ENCODE measurements around the gene CEBPG. TPM values are rescaled to one million over a fixed set of nuclear protein-coding genes. Genes with fewer than 3 reads are reported as not detected.

Gene CEBPG
- total RNA-seq, 1 donor from 2014 or later, result 22.5 TPM

- no peak for DNase-seq (ENCODE audit: extremely low read depth, low read depth, low spot score)
Observed at GRCh38 chr19:33381101-33381500, 7.6 kb downstream of the CEBPG start.

GRCh38 chr19:33382006-33382405, 8.5 kb downstream of the CEBPG start:
- no peak for DNase-seq (ENCODE audit: extremely low read depth, low read depth, low spot score)

GRCh38 chr19:33382982-33383381, 9.5 kb downstream of the CEBPG start:
- no peak for DNase-seq (ENCODE audit: extremely low read depth, low read depth, low spot score)

- no peak for DNase-seq (ENCODE audit: extremely low read depth, low read depth, low spot score)
Observed at GRCh38 chr19:33383720-33384292, 10.3 kb downstream of the CEBPG start.

GRCh38 chr19:33384983-33385382, 11.5 kb downstream of the CEBPG start:
- DNase-seq (ENCODE audit: extremely low read depth, low read depth, low spot score), result no peak

- DNase-seq (ENCODE audit: extremely low read depth, low read depth, low spot score), result no peak
Observed at GRCh38 chr19:33385956-33386355, 12.4 kb downstream of the CEBPG start.

- DNase-seq (ENCODE audit: extremely low read depth, low read depth, low spot score), result no peak
Observed at GRCh38 chr19:33386361-33386858, 12.9 kb downstream of the CEBPG start.

GRCh38 chr19:33387351-33388230, 14.1 kb downstream of the CEBPG start:
- no peak for DNase-seq (ENCODE audit: extremely low read depth, low read depth, low spot score)

GRCh38 chr19:33388231-33388724, 14.8 kb downstream of the CEBPG start:
- no peak for DNase-seq (ENCODE audit: extremely low read depth, low read depth, low spot score)

- DNase-seq (ENCODE audit: extremely low read depth, low read depth, low spot score), result no peak
Observed at GRCh38 chr19:33388725-33389420, 15.4 kb downstream of the CEBPG start.

- DNase-seq (ENCODE audit: extremely low read depth, low read depth, low spot score), result no peak
Observed at GRCh38 chr19:33389421-33390100, 16.1 kb downstream of the CEBPG start.

- no peak for DNase-seq (ENCODE audit: extremely low read depth, low read depth, low spot score)
Observed at GRCh38 chr19:33390101-33390907, 16.8 kb downstream of the CEBPG start.

- no peak for DNase-seq (ENCODE audit: extremely low read depth, low read depth, low spot score)
Observed at GRCh38 chr19:33390908-33391630, 17.6 kb downstream of the CEBPG start.

- DNase-seq (ENCODE audit: extremely low read depth, low read depth, low spot score), result no peak
Observed at GRCh38 chr19:33391631-33392249, 18.2 kb downstream of the CEBPG start.

- DNase-seq (ENCODE audit: extremely low read depth, low read depth, low spot score), result no peak
Observed at GRCh38 chr19:33392341-33393285, 19.1 kb downstream of the CEBPG start.

- no peak for DNase-seq (ENCODE audit: extremely low read depth, low read depth, low spot score)
Observed at GRCh38 chr19:33393286-33394005, 19.9 kb downstream of the CEBPG start.

Measured in glomerular endothelial cell (primary cell).